ENCODE data around the gene TMEM201.

TMEM201 gene

DNA sequence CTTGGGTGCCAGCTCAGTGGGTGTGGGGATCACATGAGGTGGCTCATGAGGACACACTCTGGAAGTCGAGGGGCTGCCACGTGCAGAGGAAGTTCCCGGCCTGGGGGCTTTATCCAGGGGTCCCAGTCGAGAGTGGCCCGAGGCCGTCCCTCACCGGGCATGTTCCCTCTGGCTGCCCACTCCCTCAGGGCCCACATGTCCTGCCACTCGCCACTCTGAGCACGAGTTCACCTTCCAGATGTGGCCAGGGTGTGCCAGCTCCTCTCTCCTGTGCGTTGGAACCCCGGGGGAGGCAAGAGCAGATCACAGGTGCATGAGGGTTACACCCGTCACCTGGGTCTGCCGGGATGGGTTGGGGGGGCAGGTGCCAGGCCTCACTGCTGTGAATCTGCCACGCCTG is 14.6 kb downstream of the TMEM201 start:
- Histone ChIP-seq H3K4me3 (ENCODE audit: low read length) (no peak overlapping the region), H3K79me2 (ENCODE audit: control insufficient read depth, low read length) (no peaks in the 10 kb centered on the region), H3F3A (ENCODE audit: control insufficient read depth, insufficient read depth) (no peaks in the 10 kb centered on the region), H4K20me1 (ENCODE audit: control insufficient read depth, insufficient read depth, low read depth, low read length) (no peaks in the 10 kb centered on the region), H3K4me2 (ENCODE audit: low read length) (no peak overlapping the region), H3K27ac (ENCODE audit: low read depth, low read length) (no peak overlapping the region), H3K27me3 (ENCODE audit: control insufficient read depth, low read length) (no peaks in the 10 kb centered on the region), H3K4me1 (ENCODE audit: control insufficient read depth, low read length) (no peaks in the 10 kb centered on the region), H3K9me3 (ENCODE audit: control insufficient read depth, insufficient read depth, low read length) (no peaks in the 10 kb centered on the region), H3K36me3 (ENCODE audit: control insufficient read depth, low read length) (peaks cover 50% of the 10 kb centered on the region), H3K9me2 (replicated peaks; ENCODE audit: control insufficient read depth, low read length) (no peaks in the 10 kb centered on the region)
- TF ChIP-seq EZH2phosphoT487 (IDR thresholded peaks at IDR 0.05; ENCODE audit: borderline replicate concordance, low read length): no peak
- TF ChIP-seq, protein P1, sequence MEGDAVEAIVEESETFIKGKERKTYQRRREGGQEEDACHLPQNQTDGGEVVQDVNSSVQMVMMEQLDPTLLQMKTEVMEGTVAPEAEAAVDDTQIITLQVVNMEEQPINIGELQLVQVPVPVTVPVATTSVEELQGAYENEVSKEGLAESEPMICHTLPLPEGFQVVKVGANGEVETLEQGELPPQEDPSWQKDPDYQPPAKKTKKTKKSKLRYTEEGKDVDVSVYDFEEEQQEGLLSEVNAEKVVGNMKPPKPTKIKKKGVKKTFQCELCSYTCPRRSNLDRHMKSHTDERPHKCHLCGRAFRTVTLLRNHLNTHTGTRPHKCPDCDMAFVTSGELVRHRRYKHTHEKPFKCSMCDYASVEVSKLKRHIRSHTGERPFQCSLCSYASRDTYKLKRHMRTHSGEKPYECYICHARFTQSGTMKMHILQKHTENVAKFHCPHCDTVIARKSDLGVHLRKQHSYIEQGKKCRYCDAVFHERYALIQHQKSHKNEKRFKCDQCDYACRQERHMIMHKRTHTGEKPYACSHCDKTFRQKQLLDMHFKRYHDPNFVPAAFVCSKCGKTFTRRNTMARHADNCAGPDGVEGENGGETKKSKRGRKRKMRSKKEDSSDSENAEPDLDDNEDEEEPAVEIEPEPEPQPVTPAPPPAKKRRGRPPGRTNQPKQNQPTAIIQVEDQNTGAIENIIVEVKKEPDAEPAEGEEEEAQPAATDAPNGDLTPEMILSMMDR (IDR thresholded peaks at IDR 0.05; ENCODE audit: low read depth, low read length, poor library complexity, severe bottlenecking): no peak

DNA sequence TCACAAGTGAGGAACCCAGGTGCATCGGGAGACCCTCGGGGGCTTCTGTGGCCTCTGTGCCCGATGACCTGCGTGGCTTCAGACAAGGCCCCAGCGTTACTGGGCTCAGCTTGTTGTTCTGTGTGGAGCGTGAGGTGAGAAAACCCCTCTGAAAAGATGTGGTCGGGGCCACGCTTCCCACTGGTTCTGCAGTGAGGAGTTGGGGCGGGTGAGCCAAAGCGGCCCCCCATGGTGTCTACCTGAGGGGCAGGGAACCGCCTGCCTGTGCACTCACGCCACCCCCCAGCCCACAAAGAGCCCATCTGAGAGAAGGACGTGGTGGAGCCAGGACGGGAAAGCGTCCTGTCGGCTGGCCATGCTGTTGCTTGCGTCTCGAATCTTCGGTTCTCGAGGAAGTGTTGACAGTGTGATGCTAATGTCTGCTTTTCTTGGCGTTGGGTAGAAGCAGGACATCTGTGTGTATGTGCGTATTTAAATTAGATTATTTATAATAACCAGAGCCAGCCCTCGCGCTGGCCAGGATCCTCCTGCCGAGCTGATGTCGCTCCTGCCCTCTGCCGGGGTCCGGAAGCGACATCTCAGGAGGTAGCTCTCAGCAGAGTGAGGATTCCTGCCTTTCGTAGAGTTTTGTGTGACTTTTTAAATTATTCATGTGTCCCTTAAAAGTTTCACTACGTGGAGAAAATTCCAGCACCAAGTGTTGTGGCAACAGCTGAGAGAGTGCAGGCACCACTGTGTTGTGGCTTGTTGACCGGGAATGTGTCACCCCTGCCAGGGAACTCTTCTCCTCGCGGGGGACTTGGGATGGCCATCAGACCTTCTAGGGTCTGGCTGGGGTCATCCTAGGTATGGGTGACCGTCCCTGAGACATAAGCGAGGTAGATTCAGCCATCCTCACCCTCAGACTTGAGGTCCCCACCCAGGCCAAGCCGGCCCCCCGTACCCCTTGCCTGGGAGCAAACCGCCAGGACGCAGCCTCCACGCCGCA is 15.3 kb downstream of the TMEM201 start:
- Histone ChIP-seq H3K4me1 (ENCODE audit: control insufficient read depth, low read length) (no peaks in the 10 kb centered on the region), H3K9me3 (ENCODE audit: control insufficient read depth, insufficient read depth, low read length) (no peaks in the 10 kb centered on the region), H3F3A (ENCODE audit: control insufficient read depth, insufficient read depth) (no peaks in the 10 kb centered on the region), H3K27me3 (ENCODE audit: control insufficient read depth, low read length) (no peaks in the 10 kb centered on the region), H3K36me3 (ENCODE audit: control insufficient read depth, low read length) (peaks cover 51% of the 10 kb centered on the region), H3K9me2 (replicated peaks; ENCODE audit: control insufficient read depth, low read length) (no peaks in the 10 kb centered on the region), H3K79me2 (ENCODE audit: control insufficient read depth, low read length) (no peaks in the 10 kb centered on the region), H4K20me1 (ENCODE audit: control insufficient read depth, insufficient read depth, low read depth, low read length) (no peaks in the 10 kb centered on the region), H3K4me2 (ENCODE audit: low read length) (no peak overlapping the region), H3K27ac (ENCODE audit: low read depth, low read length) (no peak overlapping the region), H3K4me3 (ENCODE audit: low read length) (no peak overlapping the region)
- no peak for TF ChIP-seq EZH2phosphoT487 (IDR thresholded peaks at IDR 0.05; ENCODE audit: borderline replicate concordance, low read length)
- TF ChIP-seq, protein P1 (IDR thresholded peaks at IDR 0.05; ENCODE audit: low read depth, low read length, poor library complexity, severe bottlenecking): no peak

DNA sequence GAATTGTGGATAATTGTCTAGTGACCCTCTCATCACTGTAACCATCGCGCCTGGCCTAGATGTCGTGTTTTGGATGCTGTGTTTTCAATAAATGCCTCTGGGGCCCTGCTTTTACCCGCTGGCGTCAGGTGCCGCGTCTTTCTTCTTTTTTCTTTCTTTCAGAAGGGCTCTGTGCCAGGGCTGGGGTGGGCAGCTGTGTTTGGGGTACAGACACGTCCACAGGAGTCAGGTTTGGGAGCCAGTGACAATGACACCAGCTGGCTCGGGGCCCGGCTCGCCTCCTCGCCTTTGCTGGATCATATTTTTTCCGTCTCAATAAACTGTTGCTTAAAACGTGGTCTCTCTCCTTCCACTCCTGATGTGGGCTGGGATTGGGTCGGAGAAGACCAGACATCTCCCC is 16.1 kb downstream of the TMEM201 start:
- no peaks in the 10 kb centered on the region for H3K4me1 ChIP-seq (ENCODE audit: control insufficient read depth, low read length)
- no peak overlapping the region for H3K4me3 ChIP-seq (ENCODE audit: low read length)
- peaks cover 52% of the 10 kb centered on the region for H3K36me3 ChIP-seq (ENCODE audit: control insufficient read depth, low read length)
- no peaks in the 10 kb centered on the region for H4K20me1 ChIP-seq (ENCODE audit: control insufficient read depth, insufficient read depth, low read depth, low read length)
- H3K27ac ChIP-seq (ENCODE audit: low read depth, low read length): no peak overlapping the region
- H3K4me2 ChIP-seq (ENCODE audit: low read length): no peak overlapping the region
- no peaks in the 10 kb centered on the region for H3K9me3 ChIP-seq (ENCODE audit: control insufficient read depth, insufficient read depth, low read length)
- H3F3A ChIP-seq (ENCODE audit: control insufficient read depth, insufficient read depth): no peaks in the 10 kb centered on the region
- no peaks in the 10 kb centered on the region for H3K9me2 ChIP-seq (replicated peaks; ENCODE audit: control insufficient read depth, low read length)
- TF ChIP-seq EZH2phosphoT487 (IDR thresholded peaks at IDR 0.05; ENCODE audit: borderline replicate concordance, low read length): no peak
- TF ChIP-seq, protein P1 (IDR thresholded peaks at IDR 0.05; ENCODE audit: low read depth, low read length, poor library complexity, severe bottlenecking): no peak
- H3K27me3 ChIP-seq (ENCODE audit: control insufficient read depth, low read length): no peaks in the 10 kb centered on the region
- H3K79me2 ChIP-seq (ENCODE audit: control insufficient read depth, low read length): no peaks in the 10 kb centered on the region

Measured in DOHH2 (cell line).